H9 (cell line): Measurements from ENCODE around the gene EFNA5. TPM values are rescaled to one million over a fixed set of nuclear protein-coding genes. Genes with fewer than 3 reads are reported as not detected.

Experiments used
- DNase-seq: peaks from one replicate; pipeline ENCODE4 v3.0.0-alpha.2; 2017
- H2AFZ ChIP-seq: one replicate; pipeline ENCODE4 v1.6.1; 2013; ENCODE audit warnings: mild to moderate bottlenecking, low read length, control low read depth, moderate library complexity
- H2AK5ac ChIP-seq: 2 replicates; pipeline ENCODE4 v1.6.1; 2013; ENCODE audit warnings: low read length, control low read depth, mixed read lengths; ENCODE audit not compliant: insufficient read length
- H2BK120ac ChIP-seq: one replicate; pipeline ENCODE4 v1.6.1; 2013; ENCODE audit warnings: low read depth, mild to moderate bottlenecking, low read length, control low read depth, inconsistent platforms; ENCODE audit not compliant: poor library complexity, severe bottlenecking
- H2BK12ac ChIP-seq: 2 replicates; pipeline ENCODE4 v1.6.1; 2013; ENCODE audit warnings: low read length, control low read depth, mixed read lengths, low read depth; ENCODE audit not compliant: insufficient read length
- H2BK15ac ChIP-seq: 2 replicates; pipeline ENCODE4 v1.6.1; 2013; ENCODE audit warnings: low read depth, low read length, control low read depth
- H2BK20ac ChIP-seq: one replicate; pipeline ENCODE4 v1.6.1; 2013; ENCODE audit warnings: low read depth, mild to moderate bottlenecking, low read length, control low read depth, inconsistent platforms; ENCODE audit not compliant: poor library complexity, severe bottlenecking
- H2BK5ac ChIP-seq: 2 replicates; pipeline ENCODE4 v1.6.1; 2013; ENCODE audit warnings: low read length, control low read depth, mixed read lengths; ENCODE audit not compliant: insufficient read length
- H3K14ac ChIP-seq: 2 replicates; pipeline ENCODE4 v1.6.1; 2013; ENCODE audit warnings: low read length, control low read depth; ENCODE audit not compliant: insufficient read depth
- H3K18ac ChIP-seq: 2 replicates; pipeline ENCODE4 v1.6.1; 2013; ENCODE audit warnings: low read depth, mild to moderate bottlenecking, mixed read lengths, low read length, control low read depth; ENCODE audit not compliant: insufficient read length
- H3K23ac ChIP-seq: 2 replicates; pipeline ENCODE4 v1.6.1; 2013; ENCODE audit warnings: low read length, control low read depth, mixed read lengths, low read depth; ENCODE audit not compliant: insufficient read length
- H3K23me2 ChIP-seq: 2 replicates; pipeline ENCODE4 v1.6.1; 2013; ENCODE audit warnings: low read depth, mild to moderate bottlenecking, mixed read lengths, low read length, control low read depth; ENCODE audit not compliant: insufficient read length, poor library complexity, severe bottlenecking
- H3K27ac ChIP-seq: 2 replicates; pipeline ENCODE4 v1.5.1; 2013; ENCODE audit warnings: low read length, control low read depth, mixed read lengths, low read depth; ENCODE audit not compliant: insufficient read length
- H3K27me3 ChIP-seq: 2 replicates; pipeline ENCODE4 v1.6.1; 2013; ENCODE audit warnings: low read length, control low read depth, inconsistent platforms; ENCODE audit not compliant: insufficient read depth
- H3K4ac ChIP-seq: 2 replicates; pipeline ENCODE4 v1.6.1; 2013; ENCODE audit warnings: low read depth, mild to moderate bottlenecking, control low read depth, inconsistent platforms, low read length, moderate library complexity
- H3K4me1 ChIP-seq: 2 replicates; pipeline ENCODE4 v1.6.1; 2013; ENCODE audit warnings: low read length, control low read depth, inconsistent platforms; ENCODE audit not compliant: insufficient read depth
- H3K4me2 ChIP-seq: 2 replicates; pipeline ENCODE4 v1.6.1; 2013; ENCODE audit warnings: low read length, control low read depth, mixed read lengths; ENCODE audit not compliant: insufficient read length, insufficient read depth
- H3K56ac ChIP-seq: 2 replicates; pipeline ENCODE4 v1.6.1; 2013; ENCODE audit warnings: low read depth, mild to moderate bottlenecking, mixed read lengths, low read length, control low read depth; ENCODE audit not compliant: insufficient read length
- H3K79me1 ChIP-seq: 2 replicates; pipeline ENCODE4 v1.6.1; 2013; ENCODE audit warnings: low read depth, mild to moderate bottlenecking, moderate library complexity, low read length, control low read depth, inconsistent platforms; ENCODE audit not compliant: insufficient read depth, poor library complexity, severe bottlenecking
- H3K79me2 ChIP-seq: 2 replicates; pipeline ENCODE4 v1.6.1; 2013; ENCODE audit warnings: low read length, control low read depth, inconsistent platforms; ENCODE audit not compliant: insufficient read depth
- H3K9ac ChIP-seq: 2 replicates; pipeline ENCODE4 v1.6.1; 2013; ENCODE audit warnings: low read length, control low read depth, mixed read lengths; ENCODE audit not compliant: insufficient read length; ENCODE audit errors: extremely low read depth
- H3K9me3 ChIP-seq: one replicate; pipeline ENCODE4 v1.6.1; 2013; ENCODE audit warnings: low read depth, low read length, inconsistent platforms; ENCODE audit not compliant: control insufficient read depth
- H3T11ph ChIP-seq: one replicate; pipeline ENCODE4 v1.6.1; 2013; ENCODE audit warnings: mild to moderate bottlenecking, low read length, control low read depth, inconsistent platforms
- H4K20me1 ChIP-seq: one replicate; pipeline ENCODE4 v1.6.1; 2013; ENCODE audit not compliant: control insufficient read depth, insufficient read length, insufficient read depth
- H4K5ac ChIP-seq: 2 replicates; pipeline ENCODE4 v1.6.1; 2013; ENCODE audit warnings: low read depth, mild to moderate bottlenecking, mixed read lengths, low read length, control low read depth; ENCODE audit not compliant: insufficient read length
- H4K8ac ChIP-seq: replicated peaks from 2 replicates; pipeline ENCODE4 v1.6.1; 2013; ENCODE audit warnings: low read length, control low read depth, mixed read lengths, low read depth; ENCODE audit not compliant: insufficient read length
- H4K91ac ChIP-seq: 2 replicates; pipeline ENCODE4 v1.6.1; 2013; ENCODE audit warnings: low read depth, mild to moderate bottlenecking, moderate library complexity, mixed read lengths, low read length, control low read depth; ENCODE audit not compliant: insufficient read length
- H3K27ac Mint-ChIP-seq, 3 experiments: 2 replicates in 2 of 3; 3 replicates in 1 of 3; pipeline ENCODE4 v1.8.0; 2020 to 2021; ENCODE audit warnings: mixed read lengths in 3 of 3, mild to moderate bottlenecking in 1 of 3, moderate library complexity in 1 of 3
- H3K27me3 Mint-ChIP-seq: 2 replicates; pipeline ENCODE4 v1.8.0; 2021; ENCODE audit warnings: low read depth, mild to moderate bottlenecking, moderate library complexity, mixed read lengths
- H3K36me3 Mint-ChIP-seq, 3 experiments: 2 replicates in 2 of 3; 3 replicates in 1 of 3; pipeline ENCODE4 v1.8.0; 2020 to 2021; ENCODE audit warnings: low read depth in 3 of 3, mixed read lengths in 3 of 3; ENCODE audit not compliant: insufficient read depth in 1 of 3
- H3K4me1 Mint-ChIP-seq, 2 experiments: 2 replicates each; pipeline ENCODE4 v1.8.0; 2020; ENCODE audit warnings: mixed read lengths in 2 of 2
- H3K4me3 Mint-ChIP-seq, 2 experiments: 2 replicates in 1 of 2; 3 replicates in 1 of 2; pipeline ENCODE4 v1.8.0; 2020 to 2021; ENCODE audit warnings: mild to moderate bottlenecking in 2 of 2, mixed read lengths in 2 of 2, moderate library complexity in 1 of 2
- H3K9me3 Mint-ChIP-seq, 2 experiments: 2 replicates in 1 of 2; 3 replicates in 1 of 2; pipeline ENCODE4 v1.8.0; 2020; ENCODE audit warnings: mild to moderate bottlenecking in 2 of 2, mixed read lengths in 2 of 2, moderate library complexity in 1 of 2
- CTCF ChIP-seq: fragments of 200-600 bp; sonication (generic); conservative IDR thresholded peaks from 3 replicates; pipeline ENCODE4 v1.8.0; 2021; ENCODE audit warnings: antibody characterized with exemption, mild to moderate bottlenecking
- WGBS: extraction: QIAGEN DNeasy Blood & Tissue Kit; methylation state at CpG from one replicate; pipeline ENCODE4 v1.1.7; 2013; ENCODE audit warnings: missing lambda C conversion rate, low lambda C conversion rate, mixed read lengths; ENCODE audit not compliant: insufficient read length; ENCODE audit errors: extremely low coverage; 5-methylcytosine and 5-hydroxymethylcytosine counted together
- total RNA-seq: library from RNA; stranded (reverse); gene quantifications from 2 replicates; pipeline ENCODE4 v1.2.1, GENCODE V29; 2021

The EFNA5 gene
- total RNA-seq, 1 experiment from 2014 or later: 20.4 TPM

GRCh38 chr5:107515521-107516080 lies 155.1 kb downstream of the EFNA5 start:
- Histone ChIP-seq H3K18ac (no peak overlapping the region), H2BK20ac (no peak overlapping the region), H3K9ac (no peak overlapping the region), H2BK120ac (no peak overlapping the region), H4K8ac (no peak overlapping the region), H3K9me3 (no peaks in the 10 kb centered on the region), H3K23me2 (no peaks in the 10 kb centered on the region), H3K27ac (no peak overlapping the region), H3K79me1 (no peaks in the 10 kb centered on the region), H2BK15ac (no peak overlapping the region), H2AFZ (no peak overlapping the region), H2BK12ac (no peak overlapping the region), H3K4me2 (no peak overlapping the region), H3K14ac (no peak overlapping the region), H4K91ac (no peak overlapping the region), H3K27me3 (no peaks in the 10 kb centered on the region; the same call in 1 of the 2 replicates), H2AK5ac (no peak overlapping the region), H4K5ac (no peak overlapping the region), H3K4ac (no peak overlapping the region), H3T11ph (no peak overlapping the region), H3K56ac (no peak overlapping the region), H3K4me1 (peaks cover 27% of the 10 kb centered on the region; the same call in 1 of the 2 replicates), H2BK5ac (no peak overlapping the region), H4K20me1 (no peaks in the 10 kb centered on the region), H3K23ac (no peak overlapping the region), H3K79me2 (no peaks in the 10 kb centered on the region)
- no peak for DNase-seq
- no peak overlapping the region for H3K4me3 Mint-ChIP-seq
- TF ChIP-seq CTCF: no peak
- peaks cover 74 to 85% of the 10 kb centered on the region in 2 experiments for H3K4me1 Mint-ChIP-seq
- peaks cover 0 to 4% (median 2%) of the 10 kb centered on the region in 3 experiments; a peak in 1 of 7 replicates for H3K36me3 Mint-ChIP-seq
- H3K27ac Mint-ChIP-seq: no peak overlapping the region
- no peaks in the 10 kb centered on the region for H3K9me3 Mint-ChIP-seq
- no peaks in the 10 kb centered on the region for H3K27me3 Mint-ChIP-seq
- no CpG with 5 or more reads among the region's 7 CpGs for WGBS
